ENCODE results near the gene NPPA.

DNA sequence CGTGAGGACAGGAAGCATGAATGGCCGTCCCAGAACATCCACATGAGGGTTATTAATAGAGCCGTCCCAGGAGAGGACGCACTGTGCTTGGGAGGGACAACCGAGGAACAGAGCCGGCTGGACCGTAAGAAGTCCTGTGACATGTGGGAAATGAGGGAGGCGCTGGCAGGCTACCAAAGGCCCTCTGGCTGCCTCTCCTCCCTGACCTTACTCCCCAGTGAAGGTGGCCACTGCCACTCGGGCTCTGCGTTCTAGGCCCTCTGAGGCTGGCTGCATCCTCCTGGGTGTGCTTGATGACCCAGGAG lies 26.6 kb upstream of the NPPA start:
- TF ChIP-seq, protein P1, sequence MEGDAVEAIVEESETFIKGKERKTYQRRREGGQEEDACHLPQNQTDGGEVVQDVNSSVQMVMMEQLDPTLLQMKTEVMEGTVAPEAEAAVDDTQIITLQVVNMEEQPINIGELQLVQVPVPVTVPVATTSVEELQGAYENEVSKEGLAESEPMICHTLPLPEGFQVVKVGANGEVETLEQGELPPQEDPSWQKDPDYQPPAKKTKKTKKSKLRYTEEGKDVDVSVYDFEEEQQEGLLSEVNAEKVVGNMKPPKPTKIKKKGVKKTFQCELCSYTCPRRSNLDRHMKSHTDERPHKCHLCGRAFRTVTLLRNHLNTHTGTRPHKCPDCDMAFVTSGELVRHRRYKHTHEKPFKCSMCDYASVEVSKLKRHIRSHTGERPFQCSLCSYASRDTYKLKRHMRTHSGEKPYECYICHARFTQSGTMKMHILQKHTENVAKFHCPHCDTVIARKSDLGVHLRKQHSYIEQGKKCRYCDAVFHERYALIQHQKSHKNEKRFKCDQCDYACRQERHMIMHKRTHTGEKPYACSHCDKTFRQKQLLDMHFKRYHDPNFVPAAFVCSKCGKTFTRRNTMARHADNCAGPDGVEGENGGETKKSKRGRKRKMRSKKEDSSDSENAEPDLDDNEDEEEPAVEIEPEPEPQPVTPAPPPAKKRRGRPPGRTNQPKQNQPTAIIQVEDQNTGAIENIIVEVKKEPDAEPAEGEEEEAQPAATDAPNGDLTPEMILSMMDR (IDR thresholded peaks at IDR 0.05): no peak
- TF ChIP-seq ZFX (IDR thresholded peaks at IDR 0.05; ENCODE audit: borderline replicate concordance): no peak

Measured in 22Rv1 (cell line).